ENCODE measurements around the gene MUCL1. TPM values are rescaled to one million over a fixed set of nuclear protein-coding genes. Genes with fewer than 3 reads are reported as not detected.

The MUCL1 gene
- total RNA-seq, 2 experiments from 2014 or later = not detected

Other genes starting within 250 kb of the MUCL1 start
- gene LACRT, start 219.6 kb upstream of the MUCL1 start, total RNA-seq = not detected
- not detected for gene DCD, start 206.2 kb upstream of the MUCL1 start, total RNA-seq
- 10 to 100 TPM; 73.9 to 74.8 TPM for gene TESPA1, start 130.2 kb downstream of the MUCL1 start, total RNA-seq
- gene NEUROD4, start 165.5 kb downstream of the MUCL1 start, total RNA-seq = not detected